ENCODE data around the gene MTMR11. TPM values are rescaled to one million over a fixed set of nuclear protein-coding genes. Genes with fewer than 3 reads are reported as not detected.
A peak's percentile ranks its signal among the peaks of the same experiment; 100 is the strongest.
"Not testable (repeated sequence)": the region's sequence is repeated elsewhere in the genome, so short reads cannot be mapped to it uniquely, and the experiment has no call there.

The MTMR11 gene
- total RNA-seq, 1 donor from 2014 or later: 16.9 TPM

DNA sequence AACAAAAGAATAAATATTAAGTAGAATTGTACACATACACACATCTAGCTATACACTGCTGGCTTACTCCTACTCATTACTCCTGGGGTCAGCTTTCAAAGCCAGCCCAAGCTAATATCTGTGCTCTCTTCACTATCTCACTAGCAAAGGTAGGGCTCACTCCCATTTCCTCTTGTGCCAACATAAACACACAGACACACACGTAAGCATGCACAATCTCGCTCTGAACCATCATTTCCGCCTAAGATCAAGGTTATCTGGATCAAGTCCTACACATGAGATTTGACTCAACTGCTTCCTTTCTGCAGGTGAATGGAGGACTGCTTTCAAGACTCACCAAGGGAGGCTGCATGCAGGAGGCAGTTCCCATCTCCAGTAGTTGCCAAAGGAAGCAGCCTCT is 28.8 kb upstream of the MTMR11 start:
- Histone ChIP-seq H3K36me3 (peaks cover 0 to 59% of the 10 kb centered on the region in 2 donors), H3K9me3 (no peaks in the 10 kb centered on the region), H3K4me3 (no peak overlapping the region), H3K27ac (no peak overlapping the region), H3K4me1 (peaks cover 10% of the 10 kb centered on the region), H3K27me3 (no peaks in the 10 kb centered on the region)
- intact Hi-C loops (cut with DNase I): loop anchor here (10.0 kb wide), 1 partner anchor 199 kb away; no protein-coding TSS in a partner anchor
- TF ChIP-seq POLR2A (IDR thresholded peaks at IDR 0.05): no peak
- TF ChIP-seq, protein P1, sequence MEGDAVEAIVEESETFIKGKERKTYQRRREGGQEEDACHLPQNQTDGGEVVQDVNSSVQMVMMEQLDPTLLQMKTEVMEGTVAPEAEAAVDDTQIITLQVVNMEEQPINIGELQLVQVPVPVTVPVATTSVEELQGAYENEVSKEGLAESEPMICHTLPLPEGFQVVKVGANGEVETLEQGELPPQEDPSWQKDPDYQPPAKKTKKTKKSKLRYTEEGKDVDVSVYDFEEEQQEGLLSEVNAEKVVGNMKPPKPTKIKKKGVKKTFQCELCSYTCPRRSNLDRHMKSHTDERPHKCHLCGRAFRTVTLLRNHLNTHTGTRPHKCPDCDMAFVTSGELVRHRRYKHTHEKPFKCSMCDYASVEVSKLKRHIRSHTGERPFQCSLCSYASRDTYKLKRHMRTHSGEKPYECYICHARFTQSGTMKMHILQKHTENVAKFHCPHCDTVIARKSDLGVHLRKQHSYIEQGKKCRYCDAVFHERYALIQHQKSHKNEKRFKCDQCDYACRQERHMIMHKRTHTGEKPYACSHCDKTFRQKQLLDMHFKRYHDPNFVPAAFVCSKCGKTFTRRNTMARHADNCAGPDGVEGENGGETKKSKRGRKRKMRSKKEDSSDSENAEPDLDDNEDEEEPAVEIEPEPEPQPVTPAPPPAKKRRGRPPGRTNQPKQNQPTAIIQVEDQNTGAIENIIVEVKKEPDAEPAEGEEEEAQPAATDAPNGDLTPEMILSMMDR (IDR thresholded peaks at IDR 0.05): no peak
- TF ChIP-seq POLR2AphosphoS5 (IDR thresholded peaks at IDR 0.05; ENCODE audit: insufficient read depth in 1 of 2, low read depth in 1 of 2): no peak
- DNase-seq (ENCODE audit: extremely low spot score in 2 of 2): no peak

DNA sequence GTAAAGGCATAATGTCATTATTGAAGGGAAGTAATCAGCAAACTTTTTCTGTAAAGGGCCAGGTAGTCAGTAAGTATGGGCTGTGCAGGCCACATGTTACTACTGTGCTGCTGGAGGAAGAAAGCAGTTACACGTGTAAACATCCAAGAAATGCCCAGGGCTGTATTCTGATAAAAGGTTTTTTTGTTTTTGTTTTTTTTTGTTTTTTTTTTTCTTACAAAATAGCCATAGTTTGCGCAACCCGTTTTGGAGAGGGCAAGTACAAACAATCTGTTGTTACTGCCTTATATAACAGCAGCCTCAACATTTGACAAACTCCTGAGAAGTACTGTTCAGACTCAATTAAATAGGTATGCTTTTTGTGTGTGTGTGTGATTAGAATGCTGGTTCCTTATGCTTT is 26.7 kb upstream of the MTMR11 start:
- H3K36me3 ChIP-seq: peaks cover 0 to 57% of the 10 kb centered on the region in 2 donors

DNA sequence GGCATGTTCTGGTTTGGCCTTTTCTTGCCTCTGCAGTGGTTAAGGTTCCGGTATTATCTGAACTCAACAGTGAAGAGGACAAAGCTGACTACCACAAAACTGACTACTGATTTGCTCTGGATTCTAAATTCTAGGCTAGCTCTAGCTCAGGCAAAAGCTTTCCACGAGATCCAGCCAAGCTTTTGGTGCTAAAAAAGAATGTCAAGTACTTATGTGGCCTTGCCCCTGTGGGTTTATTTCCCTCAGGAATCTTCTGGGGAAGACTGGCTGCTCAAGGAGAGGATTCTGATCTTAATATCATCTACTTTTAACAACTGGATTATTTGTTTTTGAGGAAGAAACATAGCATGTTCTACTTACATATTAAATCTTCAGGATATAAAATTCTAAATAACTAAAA is 26.1 kb upstream of the MTMR11 start:
- TF ChIP-seq POLR2A (IDR thresholded peaks at IDR 0.05): no peak
- no peak for TF ChIP-seq POLR2AphosphoS5 (IDR thresholded peaks at IDR 0.05; ENCODE audit: insufficient read depth in 1 of 2, low read depth in 1 of 2)
- TF ChIP-seq, protein P1 (IDR thresholded peaks at IDR 0.05): no peak
- no peaks in the 10 kb centered on the region for H3K9me3 ChIP-seq
- intact Hi-C loops (cut with DNase I): loop anchor here (5.0 to 10.0 kb wide), 2 partner anchors 90 to 202 kb away; no protein-coding TSS in a partner anchor
- H3K36me3 ChIP-seq: peaks cover 0 to 59% of the 10 kb centered on the region in 2 donors
- DNase-seq (ENCODE audit: extremely low spot score in 2 of 2): no peak
- peaks cover 10% of the 10 kb centered on the region for H3K4me1 ChIP-seq
- H3K27me3 ChIP-seq: no peaks in the 10 kb centered on the region
- H3K27ac ChIP-seq: peak overlapping the region; percentile 62
- H3K4me3 ChIP-seq: no peak overlapping the region

More for the DNA sequence above, 26.7 kb upstream of the MTMR11 start:
- H3K27ac ChIP-seq: peak overlapping the region; percentile 62
- no peak for TF ChIP-seq POLR2A (IDR thresholded peaks at IDR 0.05)
- TF ChIP-seq, protein P1 (IDR thresholded peaks at IDR 0.05): no peak
- TF ChIP-seq POLR2AphosphoS5 (IDR thresholded peaks at IDR 0.05; ENCODE audit: insufficient read depth in 1 of 2, low read depth in 1 of 2): no peak
- H3K4me1 ChIP-seq: peaks cover 10% of the 10 kb centered on the region
- H3K27me3 ChIP-seq: no peaks in the 10 kb centered on the region
- intact Hi-C loops (cut with DNase I): loop anchor here (5.0 to 10.0 kb wide), 2 partner anchors 89 to 201 kb away; no protein-coding TSS in a partner anchor
- H3K9me3 ChIP-seq: no peaks in the 10 kb centered on the region
- no peak for DNase-seq (ENCODE audit: extremely low spot score in 2 of 2)
- H3K4me3 ChIP-seq: no peak overlapping the region

DNA sequence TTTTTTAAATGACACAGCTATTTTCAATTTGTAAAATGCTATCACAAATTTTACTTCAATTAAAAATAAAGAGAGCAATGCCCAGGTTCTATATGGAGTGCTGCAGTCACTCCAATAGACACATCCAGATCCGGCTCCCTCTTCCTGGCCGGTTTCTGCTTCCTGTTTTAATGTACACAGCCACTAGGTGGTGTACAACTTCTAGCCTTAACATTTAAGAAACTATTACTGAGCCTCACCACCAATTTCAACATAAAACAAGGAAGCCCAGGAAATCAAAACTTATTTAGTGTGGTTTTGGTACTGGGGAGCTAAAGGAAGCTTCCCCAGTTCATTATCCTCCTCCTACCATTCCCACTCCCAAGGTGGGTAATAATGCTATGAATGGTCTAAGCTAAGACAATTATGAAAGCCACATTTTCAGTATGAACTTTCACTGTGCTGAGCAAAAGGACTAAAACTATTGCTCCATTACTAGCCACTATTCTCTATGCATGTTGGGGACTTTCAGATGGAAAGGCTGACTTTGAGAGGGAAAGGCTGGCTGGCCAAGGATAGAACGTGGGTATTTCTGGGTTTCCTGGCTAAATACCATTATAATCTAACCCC is 25.5 kb upstream of the MTMR11 start:
- intact Hi-C loops (cut with DNase I): loop anchor here (5.0 to 10.0 kb wide), 2 partner anchors 90 to 203 kb away; no protein-coding TSS in a partner anchor
- peak in 1 of 2 donors; percentile 56 for TF ChIP-seq POLR2AphosphoS5 (IDR thresholded peaks at IDR 0.05; ENCODE audit: insufficient read depth in 1 of 2, low read depth in 1 of 2)
- TF ChIP-seq POLR2A (IDR thresholded peaks at IDR 0.05): no peak
- TF ChIP-seq, protein P1 (IDR thresholded peaks at IDR 0.05): peak; percentile 59 to 84 (median 63)
- peaks cover 10% of the 10 kb centered on the region for H3K4me1 ChIP-seq
- no peak overlapping the region for H3K4me3 ChIP-seq
- no peaks in the 10 kb centered on the region for H3K9me3 ChIP-seq
- H3K36me3 ChIP-seq: peaks cover 0 to 58% of the 10 kb centered on the region in 2 donors
- DNase-seq (ENCODE audit: extremely low spot score in 2 of 2): no peak
- H3K27ac ChIP-seq: peak overlapping the region; percentile 62
- H3K27me3 ChIP-seq: no peaks in the 10 kb centered on the region

DNA sequence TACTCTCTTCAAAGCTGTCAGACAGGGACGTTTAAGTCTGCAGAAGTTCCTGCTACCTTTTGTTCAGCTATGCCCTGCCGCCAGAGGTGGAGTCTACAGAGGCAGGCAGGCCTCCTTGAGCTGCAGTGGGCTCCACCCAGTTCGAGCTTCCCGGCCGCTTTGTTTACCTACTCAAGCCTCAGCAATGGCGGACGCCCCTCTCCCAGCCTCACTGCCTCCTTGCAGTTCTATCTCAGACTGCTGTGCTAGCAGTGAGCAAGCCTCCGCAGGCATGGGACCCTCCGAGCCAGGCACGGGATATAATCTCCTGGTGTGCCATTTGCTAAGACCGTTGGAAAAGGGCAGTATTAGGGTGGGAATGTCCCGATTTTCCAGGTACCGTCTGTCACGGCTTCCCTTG is 20.9 kb upstream of the MTMR11 start:
- H3K4me3 ChIP-seq; H3K27ac ChIP-seq; H3K4me1 ChIP-seq; H3K9me3 ChIP-seq; H3K27me3 ChIP-seq; DNase-seq (ENCODE audit: extremely low spot score in 2 of 2); intact Hi-C loops (cut with DNase I): not testable (repeated sequence)
- peaks cover 0 to 24% of the 10 kb centered on the region in 2 donors for H3K36me3 ChIP-seq
